H1 (cell line): ENCODE measurements around the gene RHD.
"Not testable (repeated sequence)": the region's sequence is repeated elsewhere in the genome, so short reads cannot be mapped to it uniquely, and the experiment has no call there.

Source experiments
- CTCF ChIP-seq, 3 experiments: IDR thresholded peaks; 1 replicate in 2 of 3; 2 replicates in 1 of 3; pipeline versions ENCODE4 v1.5.1 to v1.6.1; 2011; ENCODE audit warnings: low read length in 3 of 3, mild to moderate bottlenecking in 3 of 3, inconsistent platforms in 2 of 3, low read depth in 1 of 3, moderate library complexity in 1 of 3; ENCODE audit not compliant: insufficient read depth in 1 of 3; ENCODE audit errors: control extremely low read depth in 1 of 3
- EZH2 ChIP-seq: fragments of 200-600 bp; sonication (generic); IDR thresholded peaks from 2 replicates; pipeline ENCODE4 v1.7.1; 2012; ENCODE audit warnings: low read depth, mild to moderate bottlenecking, moderate library complexity, low read length, inconsistent platforms; ENCODE audit not compliant: severe bottlenecking
- GTF2F1 ChIP-seq: IDR thresholded peaks from 2 replicates; pipeline ENCODE4 v1.6.1; 2012; ENCODE audit warnings: low read depth, low read length, improper control_type of control experiment, borderline replicate concordance
- PHF8 ChIP-seq: fragments of 200-600 bp; sonication (generic); conservative IDR thresholded peaks from 2 replicates; pipeline ENCODE4 v1.7.1; 2012; ENCODE audit warnings: low read depth, mild to moderate bottlenecking, inconsistent platforms, low read length, moderate library complexity
- POLR2A ChIP-seq, 2 experiments: IDR thresholded peaks; 1 replicate in 1 of 2; 2 replicates in 1 of 2; pipeline ENCODE4 v1.6.1; 2011; ENCODE audit warnings: low read depth in 2 of 2, low read length in 2 of 2, mild to moderate bottlenecking in 2 of 2; ENCODE audit errors: control extremely low read depth in 1 of 2
- POLR2AphosphoS5 ChIP-seq: IDR thresholded peaks from 2 replicates; pipeline ENCODE4 v1.6.1; 2011; ENCODE audit warnings: low read depth, low read length
- RAD21 ChIP-seq, 2 experiments: IDR thresholded peaks in 1 of 2; conservative IDR thresholded peaks in 1 of 2; 2 replicates each; pipeline ENCODE4 v1.6.1; 2011; ENCODE audit warnings: low read depth in 2 of 2, low read length in 2 of 2, improper control_type of control experiment in 1 of 2, inconsistent platforms in 1 of 2, mild to moderate bottlenecking in 1 of 2, moderate library complexity in 1 of 2
- ZNF274 ChIP-seq: IDR thresholded peaks from 2 replicates; pipeline ENCODE4 v1.7.0; 2012; ENCODE audit warnings: low read length, borderline replicate concordance; ENCODE audit errors: extremely low read depth

- TF ChIP-seq CTCF (IDR thresholded peaks at IDR 0.05; ENCODE audit: control extremely low read depth in 1 of 3, insufficient read depth in 1 of 3, low read depth in 1 of 3, low read length in 3 of 3); POLR2A (IDR thresholded peaks at IDR 0.05; ENCODE audit: control extremely low read depth in 1 of 2, low read depth in 2 of 2, low read length in 2 of 2); POLR2AphosphoS5; ZNF274; RAD21 (IDR thresholded peaks at IDR 0.05 in 1 of 2, conservative IDR thresholded peaks at IDR 0.05 in 1 of 2; ENCODE audit: low read depth in 2 of 2, low read length in 2 of 2); EZH2; PHF8; GTF2F1: not testable (repeated sequence)
These were observed 30.0 kb downstream of the RHD start for GRCh38 chr1:25302330-25302729.
